Neural crest cell (in vitro differentiated cells): Measurements from ENCODE around the gene TLR3. TPM values are rescaled to one million over a fixed set of nuclear protein-coding genes. Genes with fewer than 3 reads are reported as not detected.

Experiments used
- DNase-seq: peaks from one replicate; pipeline ENCODE4 v3.0.0; 2021; ENCODE audit warnings: low read depth, mixed read lengths, low spot score
- H3K27ac Mint-ChIP-seq: one replicate; pipeline ENCODE4 v1.8.0; 2021; ENCODE audit warnings: mild to moderate bottlenecking, mixed read lengths; ENCODE audit not compliant: unreplicated experiment
- H3K27me3 Mint-ChIP-seq: 2 replicates; pipeline ENCODE4 v1.8.0; 2021; ENCODE audit warnings: low read depth, mild to moderate bottlenecking, mixed read lengths
- H3K36me3 Mint-ChIP-seq: 2 replicates; pipeline ENCODE4 v1.8.0; 2021; ENCODE audit warnings: low read depth, mild to moderate bottlenecking, mixed read lengths
- H3K4me1 Mint-ChIP-seq: 2 replicates; pipeline ENCODE4 v1.8.0; 2021; ENCODE audit warnings: mixed read lengths
- H3K4me3 Mint-ChIP-seq: one replicate; pipeline ENCODE4 v1.8.0; 2021; ENCODE audit warnings: mild to moderate bottlenecking, mixed read lengths
- H3K9me3 Mint-ChIP-seq: 2 replicates; pipeline ENCODE4 v1.8.0; 2021; ENCODE audit warnings: mixed read lengths
- total RNA-seq: library from RNA; stranded (reverse); gene quantifications from 2 replicates; pipeline ENCODE4 v1.2.1, GENCODE V29; 2021
- TF ChIP-seq, protein P1 (sequence below): fragments of 200-600 bp; sonication (generic); conservative IDR thresholded peaks from 2 replicates; pipeline ENCODE4 v1.5.0; 2021; ENCODE audit warnings: antibody characterized with exemption, mild to moderate bottlenecking

Gene TLR3
- total RNA-seq, 1 donor from 2014 or later = 0.19 TPM

- no peaks in the 10 kb centered on the region for H3K27me3 Mint-ChIP-seq
- TF ChIP-seq, protein P1, sequence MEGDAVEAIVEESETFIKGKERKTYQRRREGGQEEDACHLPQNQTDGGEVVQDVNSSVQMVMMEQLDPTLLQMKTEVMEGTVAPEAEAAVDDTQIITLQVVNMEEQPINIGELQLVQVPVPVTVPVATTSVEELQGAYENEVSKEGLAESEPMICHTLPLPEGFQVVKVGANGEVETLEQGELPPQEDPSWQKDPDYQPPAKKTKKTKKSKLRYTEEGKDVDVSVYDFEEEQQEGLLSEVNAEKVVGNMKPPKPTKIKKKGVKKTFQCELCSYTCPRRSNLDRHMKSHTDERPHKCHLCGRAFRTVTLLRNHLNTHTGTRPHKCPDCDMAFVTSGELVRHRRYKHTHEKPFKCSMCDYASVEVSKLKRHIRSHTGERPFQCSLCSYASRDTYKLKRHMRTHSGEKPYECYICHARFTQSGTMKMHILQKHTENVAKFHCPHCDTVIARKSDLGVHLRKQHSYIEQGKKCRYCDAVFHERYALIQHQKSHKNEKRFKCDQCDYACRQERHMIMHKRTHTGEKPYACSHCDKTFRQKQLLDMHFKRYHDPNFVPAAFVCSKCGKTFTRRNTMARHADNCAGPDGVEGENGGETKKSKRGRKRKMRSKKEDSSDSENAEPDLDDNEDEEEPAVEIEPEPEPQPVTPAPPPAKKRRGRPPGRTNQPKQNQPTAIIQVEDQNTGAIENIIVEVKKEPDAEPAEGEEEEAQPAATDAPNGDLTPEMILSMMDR = no peak
- no peak overlapping the region for H3K4me3 Mint-ChIP-seq
- peaks cover 12% of the 10 kb centered on the region for H3K9me3 Mint-ChIP-seq
- no peak for DNase-seq
- peaks cover 12% of the 10 kb centered on the region for H3K36me3 Mint-ChIP-seq
- H3K4me1 Mint-ChIP-seq = no peaks in the 10 kb centered on the region
- no peak overlapping the region for H3K27ac Mint-ChIP-seq
These were observed 10.5 kb upstream of the TLR3 start for GRCh38 chr4:186058253-186058979.

GRCh38 chr4:186058980-186059316 is 10.0 kb upstream of the TLR3 start:
- no peaks in the 10 kb centered on the region for H3K4me1 Mint-ChIP-seq

GRCh38 chr4:186061921-186062320 is 7.0 kb upstream of the TLR3 start:
- H3K27me3 Mint-ChIP-seq = no peaks in the 10 kb centered on the region
- H3K27ac Mint-ChIP-seq = no peak overlapping the region
- H3K4me1 Mint-ChIP-seq = no peaks in the 10 kb centered on the region
- TF ChIP-seq, protein P1 = no peak
- no peak for DNase-seq
- H3K36me3 Mint-ChIP-seq = peaks cover 12% of the 10 kb centered on the region
- no peak overlapping the region for H3K4me3 Mint-ChIP-seq
- H3K9me3 Mint-ChIP-seq = peaks cover 14% of the 10 kb centered on the region

More at GRCh38 chr4:186058980-186059316, 10.0 kb upstream of the TLR3 start:
- H3K4me3 Mint-ChIP-seq = no peak overlapping the region
- H3K27me3 Mint-ChIP-seq = no peaks in the 10 kb centered on the region
- no peak for DNase-seq
- TF ChIP-seq, protein P1 = no peak
- no peak overlapping the region for H3K27ac Mint-ChIP-seq
- H3K9me3 Mint-ChIP-seq = peaks cover 14% of the 10 kb centered on the region
- peaks cover 12% of the 10 kb centered on the region for H3K36me3 Mint-ChIP-seq

- Mint-ChIP-seq H3K4me1 (peaks cover 10% of the 10 kb centered on the region), H3K27ac (no peak overlapping the region), H3K9me3 (peaks cover 2% of the 10 kb centered on the region), H3K27me3 (no peaks in the 10 kb centered on the region), H3K36me3 (no peaks in the 10 kb centered on the region), H3K4me3 (no peak overlapping the region)
- DNase-seq = no peak
- TF ChIP-seq, protein P1 = peak; percentile 59
These were observed 1.1 kb upstream of the TLR3 start for GRCh38 chr4:186067757-186068385.

DNA sequence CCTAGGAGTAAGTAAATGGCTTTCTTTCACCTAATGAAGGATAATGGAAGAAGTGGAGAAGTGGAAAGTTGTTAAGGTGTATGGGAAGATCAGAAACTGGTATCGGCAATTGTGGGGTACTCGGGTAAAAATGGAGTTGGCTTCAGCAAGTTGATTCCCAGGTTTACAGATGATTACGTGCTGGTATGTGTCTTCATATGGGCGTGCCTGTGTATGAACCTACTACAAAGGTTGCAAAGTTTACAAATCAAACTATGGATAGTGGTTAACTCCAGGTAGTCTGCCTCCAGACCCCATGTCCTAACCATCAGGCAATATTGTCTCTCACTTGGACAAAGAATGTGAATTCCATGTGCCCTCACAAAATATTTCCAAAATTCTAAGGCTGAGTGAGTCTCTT is 773 bp downstream of the TLR3 start:
- no peak overlapping the region for H3K4me3 Mint-ChIP-seq
- peaks cover 10% of the 10 kb centered on the region for H3K4me1 Mint-ChIP-seq
- TF ChIP-seq, protein P1 = no peak
- H3K27me3 Mint-ChIP-seq = no peaks in the 10 kb centered on the region
- no peak overlapping the region for H3K27ac Mint-ChIP-seq
- H3K9me3 Mint-ChIP-seq = no peaks in the 10 kb centered on the region
- H3K36me3 Mint-ChIP-seq = no peaks in the 10 kb centered on the region
- DNase-seq = no peak
